ENCODE data around the gene FBRS. TPM values are rescaled to one million over a fixed set of nuclear protein-coding genes. Genes with fewer than 3 reads are reported as not detected.

FBRS gene
- polyA plus RNA-seq, 1 of the 3 experiments (the other 2 are of a cell fraction): 11.5 TPM

DNA sequence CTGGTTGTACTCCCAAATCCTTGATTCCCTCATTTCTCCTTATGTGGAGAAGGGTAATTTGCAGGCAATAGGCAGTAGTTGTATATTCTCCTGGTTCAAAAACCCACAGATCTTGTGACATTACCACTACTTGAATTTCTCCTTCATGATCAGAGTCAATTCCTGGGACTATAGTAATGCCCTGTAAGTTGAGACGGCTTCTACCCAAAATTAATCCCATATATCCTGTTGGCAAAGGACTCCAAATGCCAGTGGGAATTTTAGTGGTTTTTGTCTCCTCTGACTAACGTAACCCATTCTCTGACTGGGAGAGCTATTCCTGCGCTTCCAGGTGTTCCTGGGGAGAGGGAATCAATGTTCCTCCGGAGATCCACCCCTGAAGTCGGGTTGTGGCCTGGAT lies 36.5 kb upstream of the FBRS start:
- H3K27me3 ChIP-seq (ENCODE audit: insufficient read depth): no peaks in the 10 kb centered on the region
- ChIA-PET CTCF (interaction anchor here (1.2 kb wide), 1 partner anchor 10 kb away, joined by 3 read pairs; no protein-coding TSS in a partner anchor), POLR2A (no interaction called here)
- H3K9ac ChIP-seq: no peak overlapping the region
- no peaks in the 10 kb centered on the region for H3K4me1 ChIP-seq (ENCODE audit: control insufficient read depth in 1 of 2, insufficient read depth in 2 of 2, low read depth in 1 of 2, low read length in 1 of 2)
- no peak overlapping the region for H3K27ac ChIP-seq (ENCODE audit: low read depth in 2 of 2, low read length in 1 of 2)
- no peak overlapping the region for H3K4me2 ChIP-seq
- H3K79me2 ChIP-seq (ENCODE audit: insufficient read depth): no peaks in the 10 kb centered on the region
- no peaks in the 10 kb centered on the region for H4K20me1 ChIP-seq (ENCODE audit: insufficient read depth)
- H3K9me2 ChIP-seq: no peaks in the 10 kb centered on the region
- H2AFZ ChIP-seq (ENCODE audit: low read depth): no peak overlapping the region
- H3K9me3 ChIP-seq: no peaks in the 10 kb centered on the region
- TF ChIP-seq, protein P1, sequence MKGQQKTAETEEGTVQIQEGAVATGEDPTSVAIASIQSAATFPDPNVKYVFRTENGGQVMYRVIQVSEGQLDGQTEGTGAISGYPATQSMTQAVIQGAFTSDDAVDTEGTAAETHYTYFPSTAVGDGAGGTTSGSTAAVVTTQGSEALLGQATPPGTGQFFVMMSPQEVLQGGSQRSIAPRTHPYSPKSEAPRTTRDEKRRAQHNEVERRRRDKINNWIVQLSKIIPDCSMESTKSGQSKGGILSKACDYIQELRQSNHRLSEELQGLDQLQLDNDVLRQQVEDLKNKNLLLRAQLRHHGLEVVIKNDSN (IDR thresholded peaks at IDR 0.05; ENCODE audit: borderline replicate concordance, low read depth): no peak
- TF ChIP-seq GABPA (IDR thresholded peaks at IDR 0.05; ENCODE audit: low read depth): no peak
- TF ChIP-seq NRF1 (IDR thresholded peaks at IDR 0.05; ENCODE audit: low read depth, low read length): no peak
- TF ChIP-seq, protein P2, sequence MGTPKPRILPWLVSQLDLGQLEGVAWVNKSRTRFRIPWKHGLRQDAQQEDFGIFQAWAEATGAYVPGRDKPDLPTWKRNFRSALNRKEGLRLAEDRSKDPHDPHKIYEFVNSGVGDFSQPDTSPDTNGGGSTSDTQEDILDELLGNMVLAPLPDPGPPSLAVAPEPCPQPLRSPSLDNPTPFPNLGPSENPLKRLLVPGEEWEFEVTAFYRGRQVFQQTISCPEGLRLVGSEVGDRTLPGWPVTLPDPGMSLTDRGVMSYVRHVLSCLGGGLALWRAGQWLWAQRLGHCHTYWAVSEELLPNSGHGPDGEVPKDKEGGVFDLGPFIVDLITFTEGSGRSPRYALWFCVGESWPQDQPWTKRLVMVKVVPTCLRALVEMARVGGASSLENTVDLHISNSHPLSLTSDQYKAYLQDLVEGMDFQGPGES (IDR thresholded peaks at IDR 0.05; ENCODE audit: low read depth, low read length): no peak
- TF ChIP-seq RCOR1 (IDR thresholded peaks at IDR 0.05; ENCODE audit: low read length): no peak
- TF ChIP-seq FOXJ3 (CRISPR knock-in tag; IDR thresholded peaks at IDR 0.05): no peak
- TF ChIP-seq NFIC (IDR thresholded peaks at IDR 0.05; ENCODE audit: borderline replicate concordance): no peak
- TF ChIP-seq FOSL2 (IDR thresholded peaks at IDR 0.05; ENCODE audit: borderline replicate concordance, low read depth): no peak
- no peak for TF ChIP-seq TEAD4 (IDR thresholded peaks at IDR 0.05; ENCODE audit: borderline replicate concordance, insufficient read depth)
- no peak for TF ChIP-seq MXI1 (IDR thresholded peaks at IDR 0.05; ENCODE audit: low read depth, low read length)
- no peak for TF ChIP-seq TAF1 (IDR thresholded peaks at IDR 0.05; ENCODE audit: borderline replicate concordance, low read depth, low read length)
- no peak for TF ChIP-seq JUND (IDR thresholded peaks at IDR 0.05)
- TF ChIP-seq, protein P3, sequence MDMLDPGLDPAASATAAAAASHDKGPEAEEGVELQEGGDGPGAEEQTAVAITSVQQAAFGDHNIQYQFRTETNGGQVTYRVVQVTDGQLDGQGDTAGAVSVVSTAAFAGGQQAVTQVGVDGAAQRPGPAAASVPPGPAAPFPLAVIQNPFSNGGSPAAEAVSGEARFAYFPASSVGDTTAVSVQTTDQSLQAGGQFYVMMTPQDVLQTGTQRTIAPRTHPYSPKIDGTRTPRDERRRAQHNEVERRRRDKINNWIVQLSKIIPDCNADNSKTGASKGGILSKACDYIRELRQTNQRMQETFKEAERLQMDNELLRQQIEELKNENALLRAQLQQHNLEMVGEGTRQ (IDR thresholded peaks at IDR 0.05; ENCODE audit: borderline replicate concordance, low read depth, low read length): no peak
- no peak for TF ChIP-seq ELF1 (IDR thresholded peaks at IDR 0.05)
- no peak overlapping the region for H3K4me3 ChIP-seq (ENCODE audit: low read depth in 2 of 2, low read length in 1 of 2)
- H3F3A ChIP-seq (replicated peaks; ENCODE audit: insufficient read depth): no peaks in the 10 kb centered on the region
- 69% methylated on average over 5 of the region's 5 CpGs for WGBS (ENCODE audit: low lambda C conversion rate)
- no peaks in the 10 kb centered on the region for H3K36me3 ChIP-seq (replicated peaks in 1 of 2; ENCODE audit: control insufficient read depth in 1 of 2, insufficient read depth in 2 of 2, low read length in 1 of 2)
- no peak for DNase-seq

DNA sequence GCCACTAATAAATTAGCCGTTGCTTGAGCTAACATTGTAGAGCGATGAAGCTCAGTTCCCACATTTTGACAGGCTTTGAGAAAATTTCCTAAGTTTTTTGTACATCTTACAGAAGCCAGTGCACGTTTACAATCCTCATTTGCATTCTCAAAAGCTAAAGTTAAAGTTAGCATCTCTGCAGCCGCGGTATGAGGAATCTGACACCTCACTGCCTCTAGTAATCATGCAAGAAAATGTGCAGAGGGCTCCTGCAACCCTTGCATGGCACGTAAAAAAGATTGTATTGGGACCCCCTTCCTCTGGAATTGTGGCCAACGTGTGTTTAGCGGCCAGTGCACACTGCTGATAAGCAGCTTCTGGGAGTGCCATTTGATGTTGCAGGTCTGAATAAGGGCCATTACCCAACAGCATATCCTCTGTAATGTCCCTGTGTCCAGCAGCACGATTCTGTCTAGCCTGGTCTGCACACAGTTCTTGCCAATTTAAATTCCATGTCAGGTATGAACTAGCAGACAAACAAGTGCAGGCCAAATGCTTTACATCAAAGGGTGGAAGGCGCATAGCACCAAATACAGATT lies 35.7 kb upstream of the FBRS start:
- DNase-seq: no peak
- H3K4me1 ChIP-seq (ENCODE audit: control insufficient read depth in 1 of 2, insufficient read depth in 2 of 2, low read depth in 1 of 2, low read length in 1 of 2): no peaks in the 10 kb centered on the region
- H3K36me3 ChIP-seq (replicated peaks in 1 of 2; ENCODE audit: control insufficient read depth in 1 of 2, insufficient read depth in 2 of 2, low read length in 1 of 2): no peaks in the 10 kb centered on the region
- ChIA-PET POLR2A (no interaction called here), CTCF (interaction anchor here (0.7 kb wide), 1 partner anchor 12 kb away, joined by 3 read pairs; the partner anchor contains the start of gene ZNF689)
- H3F3A ChIP-seq (replicated peaks; ENCODE audit: insufficient read depth): no peaks in the 10 kb centered on the region
- H3K27ac ChIP-seq (ENCODE audit: low read depth in 2 of 2, low read length in 1 of 2): no peak overlapping the region
- no peaks in the 10 kb centered on the region for H3K27me3 ChIP-seq (ENCODE audit: insufficient read depth)
- no peaks in the 10 kb centered on the region for H3K9me2 ChIP-seq
- no peaks in the 10 kb centered on the region for H3K79me2 ChIP-seq (ENCODE audit: insufficient read depth)
- H3K4me3 ChIP-seq (ENCODE audit: low read depth in 2 of 2, low read length in 1 of 2): no peak overlapping the region
- no peak overlapping the region for H3K4me2 ChIP-seq
- no peak overlapping the region for H3K9ac ChIP-seq
- WGBS (ENCODE audit: low lambda C conversion rate): 71% methylated on average over 10 of the region's 10 CpGs
- H3K9me3 ChIP-seq: no peaks in the 10 kb centered on the region
- no peaks in the 10 kb centered on the region for H4K20me1 ChIP-seq (ENCODE audit: insufficient read depth)
- H2AFZ ChIP-seq (ENCODE audit: low read depth): no peak overlapping the region
- TF ChIP-seq YY1 (IDR thresholded peaks at IDR 0.05; ENCODE audit: low read depth) (no peak), TAF1 (IDR thresholded peaks at IDR 0.05; ENCODE audit: borderline replicate concordance, low read depth, low read length) (no peak), RAD21 (IDR thresholded peaks at IDR 0.05; ENCODE audit: low read length) (no peak), FOXJ3 (CRISPR knock-in tag; IDR thresholded peaks at IDR 0.05) (no peak), RFX5 (IDR thresholded peaks at IDR 0.05; ENCODE audit: low read length) (no peak), TCF12 (IDR thresholded peaks at IDR 0.05) (no peak), NFIC (IDR thresholded peaks at IDR 0.05; ENCODE audit: borderline replicate concordance) (no peak), CHD2 (IDR thresholded peaks at IDR 0.05; ENCODE audit: low read length, partially characterized antibody) (no peak), NRF1 (IDR thresholded peaks at IDR 0.05; ENCODE audit: low read depth, low read length) (no peak)
- TF ChIP-seq, protein P4, sequence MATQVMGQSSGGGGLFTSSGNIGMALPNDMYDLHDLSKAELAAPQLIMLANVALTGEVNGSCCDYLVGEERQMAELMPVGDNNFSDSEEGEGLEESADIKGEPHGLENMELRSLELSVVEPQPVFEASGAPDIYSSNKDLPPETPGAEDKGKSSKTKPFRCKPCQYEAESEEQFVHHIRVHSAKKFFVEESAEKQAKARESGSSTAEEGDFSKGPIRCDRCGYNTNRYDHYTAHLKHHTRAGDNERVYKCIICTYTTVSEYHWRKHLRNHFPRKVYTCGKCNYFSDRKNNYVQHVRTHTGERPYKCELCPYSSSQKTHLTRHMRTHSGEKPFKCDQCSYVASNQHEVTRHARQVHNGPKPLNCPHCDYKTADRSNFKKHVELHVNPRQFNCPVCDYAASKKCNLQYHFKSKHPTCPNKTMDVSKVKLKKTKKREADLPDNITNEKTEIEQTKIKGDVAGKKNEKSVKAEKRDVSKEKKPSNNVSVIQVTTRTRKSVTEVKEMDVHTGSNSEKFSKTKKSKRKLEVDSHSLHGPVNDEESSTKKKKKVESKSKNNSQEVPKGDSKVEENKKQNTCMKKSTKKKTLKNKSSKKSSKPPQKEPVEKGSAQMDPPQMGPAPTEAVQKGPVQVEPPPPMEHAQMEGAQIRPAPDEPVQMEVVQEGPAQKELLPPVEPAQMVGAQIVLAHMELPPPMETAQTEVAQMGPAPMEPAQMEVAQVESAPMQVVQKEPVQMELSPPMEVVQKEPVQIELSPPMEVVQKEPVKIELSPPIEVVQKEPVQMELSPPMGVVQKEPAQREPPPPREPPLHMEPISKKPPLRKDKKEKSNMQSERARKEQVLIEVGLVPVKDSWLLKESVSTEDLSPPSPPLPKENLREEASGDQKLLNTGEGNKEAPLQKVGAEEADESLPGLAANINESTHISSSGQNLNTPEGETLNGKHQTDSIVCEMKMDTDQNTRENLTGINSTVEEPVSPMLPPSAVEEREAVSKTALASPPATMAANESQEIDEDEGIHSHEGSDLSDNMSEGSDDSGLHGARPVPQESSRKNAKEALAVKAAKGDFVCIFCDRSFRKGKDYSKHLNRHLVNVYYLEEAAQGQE (IDR thresholded peaks at IDR 0.05; ENCODE audit: low read depth, low read length): no peak
- TF ChIP-seq, protein P5, sequence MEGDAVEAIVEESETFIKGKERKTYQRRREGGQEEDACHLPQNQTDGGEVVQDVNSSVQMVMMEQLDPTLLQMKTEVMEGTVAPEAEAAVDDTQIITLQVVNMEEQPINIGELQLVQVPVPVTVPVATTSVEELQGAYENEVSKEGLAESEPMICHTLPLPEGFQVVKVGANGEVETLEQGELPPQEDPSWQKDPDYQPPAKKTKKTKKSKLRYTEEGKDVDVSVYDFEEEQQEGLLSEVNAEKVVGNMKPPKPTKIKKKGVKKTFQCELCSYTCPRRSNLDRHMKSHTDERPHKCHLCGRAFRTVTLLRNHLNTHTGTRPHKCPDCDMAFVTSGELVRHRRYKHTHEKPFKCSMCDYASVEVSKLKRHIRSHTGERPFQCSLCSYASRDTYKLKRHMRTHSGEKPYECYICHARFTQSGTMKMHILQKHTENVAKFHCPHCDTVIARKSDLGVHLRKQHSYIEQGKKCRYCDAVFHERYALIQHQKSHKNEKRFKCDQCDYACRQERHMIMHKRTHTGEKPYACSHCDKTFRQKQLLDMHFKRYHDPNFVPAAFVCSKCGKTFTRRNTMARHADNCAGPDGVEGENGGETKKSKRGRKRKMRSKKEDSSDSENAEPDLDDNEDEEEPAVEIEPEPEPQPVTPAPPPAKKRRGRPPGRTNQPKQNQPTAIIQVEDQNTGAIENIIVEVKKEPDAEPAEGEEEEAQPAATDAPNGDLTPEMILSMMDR (IDR thresholded peaks at IDR 0.05): no peak

Data from SK-N-SH (cell line).